GM23338 (cell line): ENCODE results near the gene TMEM209. TPM values are rescaled to one million over a fixed set of nuclear protein-coding genes. Genes with fewer than 3 reads are reported as not detected.
"Not testable (repeated sequence)": the region's sequence is repeated elsewhere in the genome, so short reads cannot be mapped to it uniquely, and the experiment has no call there.

ENCODE experiments used
- ATAC-seq: fragments of 200-7000 bp; cut with Tn5 transposase; 3 replicates; pipeline ENCODE4 v1.9.1; 2020
- DNase-seq: peaks from one replicate; pipeline ENCODE4 v3.0.0-alpha.2; 2015; ENCODE audit warnings: low spot score
- H2AFZ ChIP-seq: fragments of 200-600 bp; sonication (generic); 2 replicates; pipeline ENCODE4 v1.8.0; 2016; ENCODE audit warnings: antibody characterized with exemption, mild to moderate bottlenecking, moderate library complexity
- H3F3A ChIP-seq: fragments of 200-600 bp; sonication (generic); replicated peaks from 2 replicates; pipeline ENCODE4 v1.8.0; 2017; ENCODE audit warnings: antibody characterized with exemption, mixed run types, low read depth
- H3K27ac ChIP-seq: fragments of 200-600 bp; sonication (generic); 2 replicates; pipeline ENCODE4 v1.6.1; 2016; ENCODE audit warnings: low read depth
- H3K27me3 ChIP-seq: fragments of 200-600 bp; sonication (generic); 2 replicates; pipeline ENCODE4 v1.8.0; 2016; ENCODE audit warnings: mild to moderate bottlenecking, mixed run types, moderate library complexity; ENCODE audit not compliant: insufficient read depth
- H3K36me3 ChIP-seq: fragments of 200-600 bp; sonication (generic); 2 replicates; pipeline ENCODE4 v1.8.0; 2016; ENCODE audit warnings: mild to moderate bottlenecking; ENCODE audit not compliant: insufficient read depth
- H3K4me1 ChIP-seq: fragments of 200-600 bp; sonication (generic); 2 replicates; pipeline ENCODE4 v1.8.0; 2016; ENCODE audit warnings: mild to moderate bottlenecking, moderate library complexity; ENCODE audit not compliant: insufficient read depth
- H3K4me2 ChIP-seq: fragments of 200-600 bp; sonication (generic); 2 replicates; pipeline ENCODE4 v1.7.1; 2017; ENCODE audit warnings: mixed run types
- H3K4me3 ChIP-seq: fragments of 200-600 bp; sonication (generic); 2 replicates; pipeline ENCODE4 v1.6.1; 2016; ENCODE audit warnings: mixed run types
- H3K79me2 ChIP-seq: fragments of 200-600 bp; sonication (generic); replicated peaks from 2 replicates; pipeline ENCODE4 v1.8.0; 2017; ENCODE audit warnings: mild to moderate bottlenecking; ENCODE audit not compliant: insufficient read depth
- H3K9me2 ChIP-seq: fragments of 200-600 bp; sonication (generic); 2 replicates; pipeline ENCODE4 v1.8.0; 2017; ENCODE audit not compliant: insufficient read depth
- H4K20me1 ChIP-seq: fragments of 200-600 bp; sonication (generic); replicated peaks from 2 replicates; pipeline ENCODE4 v1.8.0; 2017; ENCODE audit warnings: mild to moderate bottlenecking; ENCODE audit not compliant: insufficient read depth
- H3K27ac Mint-ChIP-seq: 2 replicates; pipeline ENCODE4 v1.8.0; 2020; ENCODE audit warnings: inconsistent platforms, mild to moderate bottlenecking, moderate library complexity, mixed read lengths
- H3K27me3 Mint-ChIP-seq: 3 replicates; pipeline ENCODE4 v1.8.0; 2022; ENCODE audit warnings: low read depth, mild to moderate bottlenecking, moderate library complexity, mixed read lengths, inconsistent platforms; ENCODE audit not compliant: insufficient read depth, poor library complexity
- H3K36me3 Mint-ChIP-seq: 3 replicates; pipeline ENCODE4 v1.8.0; 2021; ENCODE audit warnings: low read depth, mild to moderate bottlenecking, inconsistent platforms, moderate library complexity, mixed read lengths
- H3K4me1 Mint-ChIP-seq: 3 replicates; pipeline ENCODE4 v1.8.0; 2020; ENCODE audit warnings: mild to moderate bottlenecking, inconsistent platforms, mixed read lengths
- H3K4me3 Mint-ChIP-seq: 3 replicates; pipeline ENCODE4 v1.8.0; 2021; ENCODE audit warnings: moderate library complexity, mild to moderate bottlenecking, inconsistent platforms, mixed read lengths
- H3K9me3 Mint-ChIP-seq: 3 replicates; pipeline ENCODE4 v1.8.0; 2020; ENCODE audit warnings: moderate library complexity, mild to moderate bottlenecking, inconsistent platforms, mixed read lengths
- CREB1 ChIP-seq: fragments of 250-450 bp; sonication (Bioruptor Pico); IDR thresholded peaks from 2 replicates; pipeline ENCODE4 v1.5.0; 2020; ENCODE audit warnings: low read depth, mild to moderate bottlenecking, moderate library complexity
- ETS1 ChIP-seq: IDR thresholded peaks from 2 replicates; pipeline ENCODE4 v1.6.1; 2016; ENCODE audit warnings: antibody characterized with exemption
- EZH2 ChIP-seq: fragments of 200-600 bp; sonication (generic); IDR thresholded peaks from one replicate; pipeline ENCODE4 v1.8.0; 2017; ENCODE audit warnings: antibody characterized with exemption, mild to moderate bottlenecking, low read depth; ENCODE audit not compliant: unreplicated experiment
- JUNB ChIP-seq: IDR thresholded peaks from one replicate; pipeline ENCODE4 v1.6.1; 2016; ENCODE audit warnings: antibody characterized with exemption; ENCODE audit not compliant: unreplicated experiment
- NANOG ChIP-seq: IDR thresholded peaks from 2 replicates; pipeline ENCODE4 v1.6.1; 2016; ENCODE audit warnings: antibody characterized with exemption, borderline replicate concordance
- POLR2AphosphoS5 ChIP-seq: IDR thresholded peaks from 2 replicates; pipeline ENCODE4 v1.6.1; 2016; ENCODE audit warnings: antibody characterized with exemption, low read depth
- REST ChIP-seq: IDR thresholded peaks from one replicate; pipeline ENCODE4 v1.6.1; 2018; ENCODE audit warnings: antibody characterized with exemption; ENCODE audit not compliant: unreplicated experiment
- ZNF114 ChIP-seq: fragments of 250-450 bp; sonication (Bioruptor Pico); IDR thresholded peaks from 2 replicates; pipeline ENCODE4 v1.5.0; 2020; ENCODE audit warnings: mild to moderate bottlenecking, moderate library complexity
- polyA plus RNA-seq: library from polyadenylated mRNA; unstranded; fragments of >200 nt; fragmentation: Nextera tagmentation; extraction: Ambion mirVana; gene quantifications from 2 replicates; pipeline ENCODE4 v1.2.1, GENCODE V29; 2016
- total RNA-seq: library from RNA; depleted of rRNA; stranded (reverse); fragments of >200 nt; shearing (Covaris generic); gene quantifications from 2 replicates; pipeline ENCODE4 v1.2.3, GENCODE V29; 2014

TMEM209 gene
- total and polyA plus RNA-seq, 2 experiments from 2014 or later: 18.6 to 26.2 TPM

GRCh38 chr7:130189343-130189742 is 15.9 kb downstream of the TMEM209 start:
- Histone ChIP-seq H3K27me3 (no peaks in the 10 kb centered on the region), H4K20me1 (0 out of 2 replicates have a peak, but pooled peaks cover 2% of the 10 kb centered on the region), H3K27ac (no peak overlapping the region), H3F3A (no peaks in the 10 kb centered on the region), H3K9me2 (no peaks in the 10 kb centered on the region), H2AFZ (no peak overlapping the region), H3K4me1 (no peaks in the 10 kb centered on the region), H3K36me3 (peaks cover 9% of the 10 kb centered on the region), H3K4me2 (no peak overlapping the region), H3K79me2 (peaks cover 18% of the 10 kb centered on the region), H3K4me3 (no peak overlapping the region)
- Mint-ChIP-seq H3K36me3 (peaks cover 39% of the 10 kb centered on the region), H3K27me3 (no peaks in the 10 kb centered on the region), H3K4me1 (no peaks in the 10 kb centered on the region), H3K27ac (no peak overlapping the region), H3K9me3 (no peaks in the 10 kb centered on the region), H3K4me3 (no peak overlapping the region)
- ATAC-seq (no peak), DNase-seq (no peak)
- TF ChIP-seq REST: no peak
- TF ChIP-seq CREB1 (CRISPR knock-in tag): no peak
- no peak for TF ChIP-seq POLR2AphosphoS5

- H3K36me3 ChIP-seq: peaks cover 23% of the 10 kb centered on the region
- H2AFZ ChIP-seq: no peak overlapping the region
- Mint-ChIP-seq H3K9me3 (no peaks in the 10 kb centered on the region), H3K4me1 (no peaks in the 10 kb centered on the region), H3K36me3 (peaks cover 41% of the 10 kb centered on the region), H3K27me3 (no peaks in the 10 kb centered on the region), H3K4me3 (no peak overlapping the region), H3K27ac (no peak overlapping the region)
- H3K27me3 ChIP-seq: no peaks in the 10 kb centered on the region
- no peak overlapping the region for H3K4me3 ChIP-seq
- H3K79me2 ChIP-seq: peaks cover 18% of the 10 kb centered on the region
- no peaks in the 10 kb centered on the region for H3K9me2 ChIP-seq
- DNase-seq (no peak), ATAC-seq (no peak)
- H4K20me1 ChIP-seq: 0 out of 2 replicates have a peak, but pooled peaks cover 2% of the 10 kb centered on the region
- no peaks in the 10 kb centered on the region for H3F3A ChIP-seq
- no peak overlapping the region for H3K27ac ChIP-seq
- H3K4me2 ChIP-seq: no peak overlapping the region
- no peak for TF ChIP-seq REST
- TF ChIP-seq NANOG: no peak
- TF ChIP-seq JUNB: no peak
- TF ChIP-seq ZNF114 (CRISPR knock-in tag): no peak
- TF ChIP-seq ETS1: no peak
- TF ChIP-seq EZH2: no peak
- H3K4me1 ChIP-seq: no peaks in the 10 kb centered on the region
Observed at GRCh38 chr7:130187360-130187759, 17.8 kb downstream of the TMEM209 start.

GRCh38 chr7:130184349-130184748 is 20.9 kb downstream of the TMEM209 start:
- Histone ChIP-seq H3K79me2 (peaks cover 18% of the 10 kb centered on the region), H3K36me3 (peaks cover 26% of the 10 kb centered on the region)
- H2AFZ ChIP-seq, H3K27ac Mint-ChIP-seq, H3K27ac ChIP-seq, H3F3A ChIP-seq, H3K9me2 ChIP-seq, H3K27me3 Mint-ChIP-seq, H3K9me3 Mint-ChIP-seq, DNase-seq, H3K27me3 ChIP-seq, ATAC-seq, H3K4me3 ChIP-seq, H3K4me1 Mint-ChIP-seq, H3K4me1 ChIP-seq, H4K20me1 ChIP-seq, H3K4me3 Mint-ChIP-seq, H3K4me2 ChIP-seq: not testable (repeated sequence)
- peaks cover 50% of the 10 kb centered on the region for H3K36me3 Mint-ChIP-seq
